ENCODE measurements around the gene R3HDM2.

- no peak for TF ChIP-seq POLR2A (IDR thresholded peaks at IDR 0.05)
- TF ChIP-seq, protein P1, sequence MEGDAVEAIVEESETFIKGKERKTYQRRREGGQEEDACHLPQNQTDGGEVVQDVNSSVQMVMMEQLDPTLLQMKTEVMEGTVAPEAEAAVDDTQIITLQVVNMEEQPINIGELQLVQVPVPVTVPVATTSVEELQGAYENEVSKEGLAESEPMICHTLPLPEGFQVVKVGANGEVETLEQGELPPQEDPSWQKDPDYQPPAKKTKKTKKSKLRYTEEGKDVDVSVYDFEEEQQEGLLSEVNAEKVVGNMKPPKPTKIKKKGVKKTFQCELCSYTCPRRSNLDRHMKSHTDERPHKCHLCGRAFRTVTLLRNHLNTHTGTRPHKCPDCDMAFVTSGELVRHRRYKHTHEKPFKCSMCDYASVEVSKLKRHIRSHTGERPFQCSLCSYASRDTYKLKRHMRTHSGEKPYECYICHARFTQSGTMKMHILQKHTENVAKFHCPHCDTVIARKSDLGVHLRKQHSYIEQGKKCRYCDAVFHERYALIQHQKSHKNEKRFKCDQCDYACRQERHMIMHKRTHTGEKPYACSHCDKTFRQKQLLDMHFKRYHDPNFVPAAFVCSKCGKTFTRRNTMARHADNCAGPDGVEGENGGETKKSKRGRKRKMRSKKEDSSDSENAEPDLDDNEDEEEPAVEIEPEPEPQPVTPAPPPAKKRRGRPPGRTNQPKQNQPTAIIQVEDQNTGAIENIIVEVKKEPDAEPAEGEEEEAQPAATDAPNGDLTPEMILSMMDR (IDR thresholded peaks at IDR 0.05) = no peak
Observed at GRCh38 chr12:57460468-57460784, 29.6 kb upstream of the R3HDM2 start.

Data from breast epithelium (tissue), 3 donors.